NAMALWA (cell line): ENCODE measurements around the gene LRRC55.

Source experiments
- DNase-seq: peaks from one replicate; pipeline ENCODE4 v3.0.0-alpha.2; 2015; ENCODE audit warnings: low spot score

LRRC55 gene

GRCh38 chr11:57237204-57237681 is 55.5 kb downstream of the LRRC55 start, which contains the start of gene APLNR:
Gene APLNR, minus strand, starts transcription at chr11:57237250. Its CDS starts 246 bp downstream, at chr11:57237004.
- no peak for DNase-seq

GRCh38 chr11:57239348-57239747 is 57.6 kb downstream of the LRRC55 start:
- no peak for DNase-seq

DNA sequence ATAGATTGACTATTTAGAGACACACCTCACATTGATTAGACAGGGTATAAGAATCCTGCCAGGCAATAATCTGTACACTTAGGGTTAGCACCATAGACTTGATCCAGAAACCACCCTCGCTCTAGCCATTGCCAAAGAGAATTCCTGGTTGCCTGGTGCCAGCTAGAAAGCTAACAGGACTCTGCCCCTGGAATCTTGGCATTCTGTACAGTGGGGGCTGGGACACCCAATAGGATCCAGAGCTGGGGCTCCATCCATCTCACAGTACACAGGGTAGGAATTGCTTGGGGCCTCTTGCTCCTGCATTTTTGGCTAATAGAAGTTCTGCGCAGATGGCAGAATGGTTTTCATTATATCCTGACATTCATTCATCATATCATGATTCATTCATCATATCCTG is 58.3 kb downstream of the LRRC55 start:
- DNase-seq: no peak

DNA sequence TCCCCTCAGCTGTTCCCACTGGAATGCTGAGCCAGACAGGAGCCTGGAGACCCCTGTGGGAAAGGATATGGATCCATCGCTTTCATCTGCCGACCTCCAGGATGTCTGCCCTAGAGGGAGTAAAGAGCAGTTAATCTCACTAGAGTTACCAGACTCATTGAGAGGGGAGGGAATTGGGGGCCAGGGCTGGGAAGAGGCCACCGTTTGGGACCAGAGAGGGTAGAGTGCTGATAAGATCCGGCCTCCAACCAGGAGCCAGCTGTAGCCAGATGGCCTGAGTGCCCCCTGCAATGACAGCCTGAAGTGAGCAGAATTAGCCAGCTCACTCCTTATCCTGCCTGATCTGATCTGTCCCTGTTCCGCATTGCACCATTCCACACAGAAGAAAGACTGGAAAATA is 59.0 kb downstream of the LRRC55 start:
- DNase-seq: no peak
